ENCODE results near the gene LAMTOR4.
A peak's percentile ranks its signal among the peaks of the same experiment; 100 is the strongest.

Gene LAMTOR4

DNA sequence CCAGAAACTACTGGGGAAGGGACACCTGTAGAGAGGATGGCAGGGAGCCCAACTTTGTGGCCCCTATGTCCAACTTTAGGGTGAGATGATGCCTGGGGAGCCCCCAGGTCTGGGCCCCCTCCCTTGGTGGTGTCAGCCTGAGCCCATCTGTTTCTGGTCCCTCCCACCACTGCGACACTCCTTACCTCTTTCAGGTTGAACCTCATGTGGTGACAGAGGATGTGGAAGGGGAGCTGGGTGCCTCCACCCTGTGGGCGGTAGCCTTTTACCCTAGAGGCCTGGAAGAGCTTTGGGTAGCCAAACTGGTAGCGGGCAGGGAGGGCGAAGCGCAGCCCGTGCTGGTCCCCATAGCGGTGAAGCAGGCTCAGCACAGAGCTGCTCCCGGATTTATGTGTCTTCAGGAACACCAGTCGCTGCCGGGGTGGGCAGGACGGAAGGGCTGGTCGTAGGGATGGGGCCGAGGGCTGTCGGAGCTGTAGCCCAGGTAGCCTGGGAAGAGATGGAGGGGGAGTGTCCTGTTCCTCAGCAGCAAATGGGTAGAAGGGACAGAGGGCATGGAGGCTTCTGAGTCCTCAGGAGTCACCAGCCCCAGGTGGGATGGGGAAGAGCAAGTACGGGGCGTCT lies 17.7 kb downstream of the LAMTOR4 start:
- Mint-ChIP-seq H3K27me3 (ENCODE audit: low read depth) (peaks cover 31% of the 10 kb centered on the region), H3K36me3 (ENCODE audit: low read depth) (no peaks in the 10 kb centered on the region), H3K27ac (peak overlapping the region; percentile 92 to 96 (median 95)), H3K4me3 (peak overlapping the region; percentile 81 to 88 (median 82)), H3K4me1 (peaks cover 38% of the 10 kb centered on the region), H3K9me3 (no peaks in the 10 kb centered on the region)
- TF ChIP-seq, protein P1, sequence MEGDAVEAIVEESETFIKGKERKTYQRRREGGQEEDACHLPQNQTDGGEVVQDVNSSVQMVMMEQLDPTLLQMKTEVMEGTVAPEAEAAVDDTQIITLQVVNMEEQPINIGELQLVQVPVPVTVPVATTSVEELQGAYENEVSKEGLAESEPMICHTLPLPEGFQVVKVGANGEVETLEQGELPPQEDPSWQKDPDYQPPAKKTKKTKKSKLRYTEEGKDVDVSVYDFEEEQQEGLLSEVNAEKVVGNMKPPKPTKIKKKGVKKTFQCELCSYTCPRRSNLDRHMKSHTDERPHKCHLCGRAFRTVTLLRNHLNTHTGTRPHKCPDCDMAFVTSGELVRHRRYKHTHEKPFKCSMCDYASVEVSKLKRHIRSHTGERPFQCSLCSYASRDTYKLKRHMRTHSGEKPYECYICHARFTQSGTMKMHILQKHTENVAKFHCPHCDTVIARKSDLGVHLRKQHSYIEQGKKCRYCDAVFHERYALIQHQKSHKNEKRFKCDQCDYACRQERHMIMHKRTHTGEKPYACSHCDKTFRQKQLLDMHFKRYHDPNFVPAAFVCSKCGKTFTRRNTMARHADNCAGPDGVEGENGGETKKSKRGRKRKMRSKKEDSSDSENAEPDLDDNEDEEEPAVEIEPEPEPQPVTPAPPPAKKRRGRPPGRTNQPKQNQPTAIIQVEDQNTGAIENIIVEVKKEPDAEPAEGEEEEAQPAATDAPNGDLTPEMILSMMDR (IDR thresholded peaks at IDR 0.05; ENCODE audit: unreplicated experiment in 3 of 3): no peak

DNA sequence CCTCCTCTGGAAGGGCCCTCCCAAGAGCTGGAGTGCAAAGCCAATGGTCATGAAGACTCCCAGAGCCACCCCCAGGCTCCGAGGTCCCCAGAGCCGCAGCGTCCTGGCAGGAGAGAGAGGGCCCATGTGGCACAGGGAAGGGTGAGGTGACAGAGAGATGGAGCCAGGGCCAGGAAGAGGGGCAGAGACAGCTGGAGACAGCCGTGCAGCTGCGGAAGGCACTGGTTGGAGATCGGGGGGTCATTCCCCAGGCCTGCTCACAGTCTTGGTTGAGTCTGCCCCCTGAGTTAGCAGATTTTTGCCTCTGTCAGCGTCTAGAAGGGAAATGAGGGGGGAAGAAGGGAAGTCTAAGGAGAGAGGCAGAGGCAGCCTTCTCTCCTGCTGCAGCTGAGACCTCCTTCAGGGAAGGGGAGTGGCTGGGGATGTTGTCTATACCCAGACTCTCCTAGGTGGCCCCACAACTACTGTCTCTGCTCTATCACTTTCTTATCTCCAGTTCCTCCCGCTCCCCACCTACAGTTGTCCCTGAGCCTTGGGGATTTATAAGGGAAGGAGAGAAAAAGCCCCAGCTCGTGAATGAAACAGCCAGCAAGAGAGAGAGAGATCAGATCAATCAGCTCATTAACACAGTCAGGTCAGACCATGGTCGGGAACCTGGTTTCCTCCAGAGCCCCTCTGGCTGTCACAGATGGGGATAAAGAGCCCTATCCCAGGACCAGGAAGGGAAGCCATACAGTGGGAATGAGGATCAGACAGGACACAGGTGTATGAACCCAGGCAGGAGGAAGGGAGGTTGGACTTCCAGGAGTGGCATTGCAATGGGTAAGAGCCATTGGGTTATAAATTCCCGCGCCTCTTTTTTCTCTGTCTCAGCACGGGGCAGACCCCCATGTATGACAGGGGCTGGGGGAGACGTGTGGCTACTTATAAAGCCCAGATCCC lies 18.5 kb downstream of the LAMTOR4 start:
- no peaks in the 10 kb centered on the region for H3K9me3 Mint-ChIP-seq
- TF ChIP-seq, protein P1 (IDR thresholded peaks at IDR 0.05; ENCODE audit: unreplicated experiment in 3 of 3): no peak

DNA sequence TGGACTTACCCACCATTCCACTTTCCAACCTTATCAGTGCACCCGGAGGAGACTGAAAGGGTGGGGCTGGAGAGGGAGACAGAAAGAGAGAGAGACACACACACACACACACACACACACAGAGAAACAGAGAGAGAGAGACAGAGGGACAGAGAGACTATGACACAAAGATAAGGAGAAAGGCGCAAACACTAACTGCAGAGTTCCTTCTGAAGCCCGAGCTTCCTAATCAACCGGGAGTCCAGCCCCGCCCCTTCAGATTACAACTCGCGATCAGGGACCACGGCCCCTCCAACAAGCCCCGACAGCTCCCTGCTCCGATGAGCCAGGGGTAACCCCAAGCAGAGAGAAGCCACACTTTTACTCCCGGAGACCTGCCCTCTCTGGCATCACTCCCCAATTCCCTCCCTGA lies 19.2 kb downstream of the LAMTOR4 start:
- no peaks in the 10 kb centered on the region for H3K36me3 Mint-ChIP-seq (ENCODE audit: low read depth)
- peak overlapping the region; percentile 81 to 88 (median 82) for H3K4me3 Mint-ChIP-seq
- H3K27me3 Mint-ChIP-seq (ENCODE audit: low read depth): peaks cover 36% of the 10 kb centered on the region
- peak overlapping the region; percentile 92 to 96 (median 95) for H3K27ac Mint-ChIP-seq
- peaks cover 38% of the 10 kb centered on the region for H3K4me1 Mint-ChIP-seq
- TF ChIP-seq, protein P1 (IDR thresholded peaks at IDR 0.05; ENCODE audit: unreplicated experiment in 3 of 3): no peak
- H3K9me3 Mint-ChIP-seq: no peaks in the 10 kb centered on the region

More for the DNA sequence above, 18.5 kb downstream of the LAMTOR4 start:
- no peaks in the 10 kb centered on the region for H3K36me3 Mint-ChIP-seq (ENCODE audit: low read depth)
- peak overlapping the region; percentile 81 to 88 (median 82) for H3K4me3 Mint-ChIP-seq
- H3K4me1 Mint-ChIP-seq: peaks cover 38% of the 10 kb centered on the region
- H3K27me3 Mint-ChIP-seq (ENCODE audit: low read depth): peaks cover 36% of the 10 kb centered on the region
- H3K27ac Mint-ChIP-seq: peak overlapping the region; percentile 92 to 96 (median 95)

DNA sequence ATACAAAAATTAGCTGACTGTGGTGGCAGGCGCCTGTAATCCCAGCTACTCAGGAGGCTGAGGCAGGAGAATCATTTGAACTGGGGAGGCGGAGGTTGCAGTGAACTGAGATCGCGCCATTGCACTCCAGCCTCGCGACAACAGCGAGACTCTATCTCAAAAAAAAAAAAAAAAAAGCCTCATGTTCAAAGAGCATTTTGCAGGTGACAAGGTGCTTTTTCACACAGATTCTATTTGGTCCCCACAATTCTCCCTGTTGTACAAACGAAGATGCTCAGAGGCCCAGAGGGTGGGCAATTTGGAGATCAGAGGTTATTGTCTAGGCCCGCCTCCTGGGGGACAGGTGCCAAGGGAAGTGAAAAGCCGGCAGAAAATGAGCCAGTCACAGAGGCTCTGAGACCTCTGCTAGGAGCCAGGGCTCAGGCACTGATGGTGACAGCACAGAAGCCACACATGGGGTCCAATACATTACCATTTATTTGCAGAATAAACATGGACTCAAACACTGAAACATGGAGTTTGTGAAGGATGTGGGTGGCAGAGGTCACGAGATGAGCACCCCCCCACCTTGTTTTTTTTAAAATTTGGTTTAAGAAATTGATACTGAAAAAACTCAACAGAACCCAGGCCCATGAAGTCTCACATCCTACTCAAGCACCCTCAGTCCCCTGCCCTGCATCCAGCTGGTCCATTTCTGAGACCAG lies 20.6 kb downstream of the LAMTOR4 start:
- Mint-ChIP-seq H3K4me1 (peaks cover 38% of the 10 kb centered on the region), H3K4me3 (peak overlapping the region; percentile 81 to 88 (median 82)), H3K27ac (peak overlapping the region; percentile 92 to 96 (median 95)), H3K9me3 (no peaks in the 10 kb centered on the region), H3K27me3 (ENCODE audit: low read depth) (peaks cover 43% of the 10 kb centered on the region), H3K36me3 (ENCODE audit: low read depth) (peaks cover 13% of the 10 kb centered on the region)
- TF ChIP-seq, protein P1 (IDR thresholded peaks at IDR 0.05; ENCODE audit: unreplicated experiment in 3 of 3): no peak

DNA sequence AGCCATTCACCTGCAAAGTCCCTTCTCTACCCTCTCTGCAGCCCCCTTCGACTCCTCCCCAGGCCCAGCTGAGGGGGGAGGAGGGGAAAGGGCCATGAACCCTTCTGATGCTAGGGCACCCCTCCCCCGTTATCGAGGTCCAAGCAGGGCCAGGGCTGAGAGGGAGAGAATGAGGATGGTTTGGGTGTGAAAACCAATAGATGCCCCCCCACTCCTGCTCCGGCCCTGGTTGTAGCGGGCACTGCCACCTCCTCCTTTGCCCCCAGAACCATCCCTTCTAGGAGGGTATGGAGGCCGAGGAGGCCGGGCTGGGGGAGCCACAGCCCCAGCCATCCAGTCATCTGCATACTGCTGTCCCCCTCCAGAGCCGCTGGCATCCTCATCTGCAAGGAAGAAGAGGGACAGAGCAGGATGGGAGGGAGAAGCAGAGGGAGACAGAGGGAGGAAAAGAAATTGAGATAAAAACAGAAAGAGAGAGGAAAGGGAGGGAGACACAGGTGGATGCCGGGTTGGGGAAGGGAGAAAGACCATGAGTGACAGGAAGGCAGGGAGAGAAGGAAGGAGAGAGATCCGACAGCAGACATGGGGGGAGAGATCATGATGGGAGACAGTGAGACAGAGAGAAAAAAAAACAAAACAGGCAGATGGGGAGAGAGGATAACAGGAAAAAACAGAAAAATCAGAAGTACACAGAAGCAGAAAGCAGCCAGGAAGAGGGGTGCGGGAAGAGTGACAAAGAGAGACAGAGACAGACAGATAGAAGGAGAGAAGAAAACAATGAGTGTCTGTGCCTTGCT lies 21.6 kb downstream of the LAMTOR4 start:
- Mint-ChIP-seq H3K4me1 (peaks cover 38% of the 10 kb centered on the region), H3K27ac (peak overlapping the region; percentile 17 to 75 (median 23)), H3K9me3 (no peaks in the 10 kb centered on the region), H3K4me3 (peak overlapping the region; percentile 71 to 79 (median 71)), H3K27me3 (ENCODE audit: low read depth) (peaks cover 43% of the 10 kb centered on the region), H3K36me3 (ENCODE audit: low read depth) (peaks cover 13% of the 10 kb centered on the region)
- TF ChIP-seq, protein P1 (IDR thresholded peaks at IDR 0.05; ENCODE audit: unreplicated experiment in 3 of 3): no peak

All from nephron (organoid).